Measurements from ENCODE around the gene HIBADH.

The HIBADH gene

DNA sequence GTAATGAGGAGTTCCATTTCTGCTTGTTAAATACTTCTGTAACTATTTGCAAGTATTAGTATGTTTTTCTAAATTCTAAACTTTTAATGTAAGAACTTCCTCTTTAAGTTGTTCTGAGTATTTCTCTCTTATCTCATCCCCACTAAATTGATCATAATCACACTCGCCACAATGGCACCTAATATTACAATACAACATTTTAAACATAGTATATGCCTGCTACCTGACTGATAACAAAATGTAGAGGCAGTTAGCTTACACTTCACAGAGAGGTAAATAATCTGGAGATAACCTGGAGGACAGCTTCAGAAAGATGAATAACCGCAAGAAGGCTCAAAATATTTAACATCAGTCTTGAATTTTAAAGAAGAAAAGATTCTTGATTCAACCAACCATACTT, 48.6 kb downstream of the HIBADH start:
- Histone ChIP-seq H3K9me3 (peaks cover 7% of the 10 kb centered on the region), H3K4me3 (ENCODE audit: low read depth in 1 of 2, low read length in 1 of 2) (no peak overlapping the region), H3K4me1 (ENCODE audit: control insufficient read depth in 1 of 2, insufficient read depth in 1 of 2, low read depth in 1 of 2, low read length in 1 of 2) (no peaks in the 10 kb centered on the region), H3K27me3 (no peaks in the 10 kb centered on the region), H3K36me3 (no peaks in the 10 kb centered on the region), H3K27ac (no peak overlapping the region)
- TF ChIP-seq, protein P1, sequence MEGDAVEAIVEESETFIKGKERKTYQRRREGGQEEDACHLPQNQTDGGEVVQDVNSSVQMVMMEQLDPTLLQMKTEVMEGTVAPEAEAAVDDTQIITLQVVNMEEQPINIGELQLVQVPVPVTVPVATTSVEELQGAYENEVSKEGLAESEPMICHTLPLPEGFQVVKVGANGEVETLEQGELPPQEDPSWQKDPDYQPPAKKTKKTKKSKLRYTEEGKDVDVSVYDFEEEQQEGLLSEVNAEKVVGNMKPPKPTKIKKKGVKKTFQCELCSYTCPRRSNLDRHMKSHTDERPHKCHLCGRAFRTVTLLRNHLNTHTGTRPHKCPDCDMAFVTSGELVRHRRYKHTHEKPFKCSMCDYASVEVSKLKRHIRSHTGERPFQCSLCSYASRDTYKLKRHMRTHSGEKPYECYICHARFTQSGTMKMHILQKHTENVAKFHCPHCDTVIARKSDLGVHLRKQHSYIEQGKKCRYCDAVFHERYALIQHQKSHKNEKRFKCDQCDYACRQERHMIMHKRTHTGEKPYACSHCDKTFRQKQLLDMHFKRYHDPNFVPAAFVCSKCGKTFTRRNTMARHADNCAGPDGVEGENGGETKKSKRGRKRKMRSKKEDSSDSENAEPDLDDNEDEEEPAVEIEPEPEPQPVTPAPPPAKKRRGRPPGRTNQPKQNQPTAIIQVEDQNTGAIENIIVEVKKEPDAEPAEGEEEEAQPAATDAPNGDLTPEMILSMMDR (IDR thresholded peaks at IDR 0.05) = no peak

- Histone ChIP-seq H3K27me3 (no peaks in the 10 kb centered on the region), H3K9me3 (no peaks in the 10 kb centered on the region), H3K4me1 (ENCODE audit: control insufficient read depth in 1 of 2, insufficient read depth in 1 of 2, low read depth in 1 of 2, low read length in 1 of 2) (no peaks in the 10 kb centered on the region), H3K4me3 (ENCODE audit: low read depth in 1 of 2, low read length in 1 of 2) (no peak overlapping the region), H3K36me3 (no peaks in the 10 kb centered on the region), H3K27ac (no peak overlapping the region)
- TF ChIP-seq, protein P1 (IDR thresholded peaks at IDR 0.05) = no peak
These were observed 51.6 kb downstream of the HIBADH start for GRCh38 chr7:27611059-27611458.

DNA sequence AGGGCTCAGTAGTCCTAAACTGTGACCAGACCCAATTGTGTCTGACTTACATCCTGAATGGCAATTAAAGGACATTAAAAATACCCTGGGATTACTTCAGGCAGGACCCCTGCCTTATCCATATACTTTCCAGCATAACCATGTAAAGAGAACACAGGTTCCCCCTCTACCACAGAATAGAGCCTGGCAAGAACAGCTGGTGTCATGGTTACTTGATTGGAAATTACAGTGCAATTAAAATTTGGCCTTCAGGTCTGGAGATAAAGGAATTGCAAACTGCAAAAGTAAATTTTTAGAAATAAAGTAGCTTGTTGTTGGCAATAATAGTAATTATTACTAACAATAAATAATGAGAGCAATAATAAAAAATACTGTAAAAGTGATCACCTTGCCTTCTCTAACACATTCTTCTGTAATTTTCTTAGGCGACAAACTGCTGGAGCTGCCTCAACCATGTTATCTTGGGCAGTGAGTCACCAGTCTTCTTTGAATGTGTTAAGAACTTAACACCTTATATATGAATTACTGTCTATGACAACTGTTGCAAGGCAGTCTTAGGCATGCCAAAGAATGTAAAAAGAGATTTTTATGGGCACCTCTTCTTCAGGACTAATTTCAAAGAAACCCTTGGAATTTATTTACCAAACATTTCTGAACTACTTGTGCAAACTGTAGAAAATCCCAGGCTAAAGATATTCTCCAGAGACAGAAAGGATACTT, 53.7 kb downstream of the HIBADH start:
- H3K4me1 ChIP-seq (ENCODE audit: control insufficient read depth in 1 of 2, insufficient read depth in 1 of 2, low read depth in 1 of 2, low read length in 1 of 2) = no peaks in the 10 kb centered on the region
- H3K36me3 ChIP-seq = no peaks in the 10 kb centered on the region
- TF ChIP-seq, protein P1 (IDR thresholded peaks at IDR 0.05) = no peak
- H3K27ac ChIP-seq = no peak overlapping the region
- no peaks in the 10 kb centered on the region for H3K27me3 ChIP-seq
- H3K4me3 ChIP-seq (ENCODE audit: low read depth in 1 of 2, low read length in 1 of 2) = no peak overlapping the region
- H3K9me3 ChIP-seq = no peaks in the 10 kb centered on the region

DNA sequence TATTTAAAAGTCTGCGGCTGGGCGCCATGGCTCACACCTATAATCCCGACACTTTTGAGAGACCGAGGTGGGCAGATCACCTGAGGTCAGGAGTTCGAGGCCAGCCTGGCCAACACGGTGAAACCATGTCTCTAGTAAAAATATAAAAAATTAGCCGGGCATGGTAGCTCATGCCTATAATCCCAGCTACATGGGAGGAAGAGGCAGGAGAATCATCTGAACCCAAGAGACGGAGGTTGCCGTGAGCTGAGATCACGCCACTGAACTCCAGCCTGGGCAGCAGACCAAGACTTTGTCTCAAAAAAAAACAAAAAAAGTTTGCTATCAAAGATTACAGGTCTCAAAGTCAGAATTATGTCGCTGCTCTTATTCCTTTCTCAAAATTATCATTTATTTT, 55.5 kb downstream of the HIBADH start:
- no peaks in the 10 kb centered on the region for H3K36me3 ChIP-seq
- no peaks in the 10 kb centered on the region for H3K4me1 ChIP-seq (ENCODE audit: control insufficient read depth in 1 of 2, insufficient read depth in 1 of 2, low read depth in 1 of 2, low read length in 1 of 2)
- TF ChIP-seq, protein P1 (IDR thresholded peaks at IDR 0.05) = no peak
- H3K4me3 ChIP-seq (ENCODE audit: low read depth in 1 of 2, low read length in 1 of 2) = no peak overlapping the region
- H3K27me3 ChIP-seq = no peaks in the 10 kb centered on the region
- H3K27ac ChIP-seq = no peak overlapping the region
- H3K9me3 ChIP-seq = no peaks in the 10 kb centered on the region

- H3K4me3 ChIP-seq (ENCODE audit: low read depth in 1 of 2, low read length in 1 of 2) = no peak overlapping the region
- TF ChIP-seq, protein P1 (IDR thresholded peaks at IDR 0.05) = no peak
These were observed 56.1 kb downstream of the HIBADH start for GRCh38 chr7:27606270-27607209.

More at GRCh38 chr7:27606270-27607209, 56.1 kb downstream of the HIBADH start:
- no peaks in the 10 kb centered on the region for H3K9me3 ChIP-seq
- no peaks in the 10 kb centered on the region for H3K4me1 ChIP-seq (ENCODE audit: control insufficient read depth in 1 of 2, insufficient read depth in 1 of 2, low read depth in 1 of 2, low read length in 1 of 2)
- no peaks in the 10 kb centered on the region for H3K36me3 ChIP-seq
- no peak overlapping the region for H3K27ac ChIP-seq
- no peaks in the 10 kb centered on the region for H3K27me3 ChIP-seq

All from neutrophil (primary cell).